CD4-positive, alpha-beta T cell (primary cell): Measurements from ENCODE around the gene IRX4. TPM values are rescaled to one million over a fixed set of nuclear protein-coding genes. Genes with fewer than 3 reads are reported as not detected.

Experiments used
- ATAC-seq: fragments of 200-7000 bp; cut with Tn5 transposase; one replicate; pipeline ENCODE4 v1.10.0; 2022; ENCODE audit warnings: mild to moderate bottlenecking; ENCODE audit not compliant: poor library complexity
- CTCF ChIA-PET: fragments of 350-600 bp; sonication (Branson Sonifier 250); formaldehyde crosslinking; loops from one replicate; lab custom pipeline; 2021; ENCODE audit warnings: antibody characterized with exemption, inconsistent platforms; lab: Charles Lee
- POLR2A ChIA-PET: fragments of 350-600 bp; sonication (Branson Sonifier 250); formaldehyde crosslinking; loops from one replicate; lab custom pipeline; 2021; ENCODE audit warnings: antibody characterized with exemption, inconsistent platforms; lab: Charles Lee
- DNase-seq, 14 experiments: peaks; one replicate each; pipeline ENCODE4 v3.0.0-alpha.2; 2013 to 2020; ENCODE audit warnings: mixed read lengths in 2 of 14
- H3K27ac ChIP-seq, 2 donors: one replicate each; pipeline versions ENCODE4 v1.5.1 to v1.7.0; 2013; ENCODE audit warnings: low read length in 2 of 2, low read depth in 1 of 2, mild to moderate bottlenecking in 1 of 2
- H3K27me3 ChIP-seq, 2 experiments: 1 replicate in 1 of 2; 2 replicates in 1 of 2; pipeline versions ENCODE4 v1.6.1 to v1.7.0; 2013; ENCODE audit warnings: low read length in 2 of 2, control low read depth in 1 of 2, mild to moderate bottlenecking in 1 of 2, moderate library complexity in 1 of 2; ENCODE audit not compliant: insufficient read depth in 2 of 2, control insufficient read depth in 1 of 2
- H3K36me3 ChIP-seq: one replicate; pipeline ENCODE4 v1.6.1; 2013; ENCODE audit warnings: low read length, control low read depth; ENCODE audit not compliant: insufficient read depth
- H3K4me1 ChIP-seq: one replicate; pipeline ENCODE4 v1.6.1; 2013; ENCODE audit warnings: low read length, control low read depth; ENCODE audit not compliant: insufficient read depth
- H3K4me3 ChIP-seq: one replicate; pipeline ENCODE4 v1.5.1; 2013; ENCODE audit warnings: mild to moderate bottlenecking, low read length, moderate library complexity
- H3K9me3 ChIP-seq, 2 experiments: 1 replicate in 1 of 2; 2 replicates in 1 of 2; pipeline versions ENCODE4 v1.6.1 to v1.7.0; 2013; ENCODE audit warnings: low read length in 2 of 2, mild to moderate bottlenecking in 2 of 2, control low read depth in 1 of 2, moderate library complexity in 1 of 2; ENCODE audit not compliant: control insufficient read depth in 1 of 2, insufficient read depth in 1 of 2
- H3K27ac Mint-ChIP-seq: one replicate; pipeline ENCODE4 v1.8.0; 2020; ENCODE audit warnings: mixed read lengths
- H3K27me3 Mint-ChIP-seq: one replicate; pipeline ENCODE4 v1.8.0; 2021; ENCODE audit warnings: mixed read lengths
- H3K36me3 Mint-ChIP-seq: one replicate; pipeline ENCODE4 v1.8.0; 2021; ENCODE audit warnings: low read depth, mixed read lengths
- H3K4me1 Mint-ChIP-seq: one replicate; pipeline ENCODE4 v1.8.0; 2021; ENCODE audit warnings: low read depth, mixed read lengths
- H3K4me3 Mint-ChIP-seq: one replicate; pipeline ENCODE4 v1.8.0; 2020; ENCODE audit warnings: mild to moderate bottlenecking, mixed read lengths
- H3K9me3 Mint-ChIP-seq: one replicate; pipeline ENCODE4 v1.8.0; 2020; ENCODE audit warnings: mixed read lengths
- CTCF ChIP-seq: fragments of 200-600 bp; IDR thresholded peaks from one replicate; pipeline ENCODE4 v1.8.0; 2022; ENCODE audit warnings: antibody characterized with exemption, mild to moderate bottlenecking
- intact Hi-C, 2 experiments: fragments of 100-400 bp; cut with DNase I in 1 of 2; cut with micrococcal nuclease in 1 of 2; formaldehyde crosslinking; loops; one replicate each; pipeline versions ENCODE4 v1.15.1 to v1.9.0; 2023 to 2025; cut with DNase I, micrococcal nuclease
- total RNA-seq, 174 experiments: library from RNA in 2 of 174; stranded (reverse) in 2 of 174; gene quantifications; one replicate each; pipeline ENCODE4 v1.2.3 and lab custom pipeline; 2021 to 2026

Gene IRX4
- total RNA-seq, 2 experiments from 2014 or later: not detected

GRCh38 chr5:1831257-1831656 is 51.5 kb downstream of the IRX4 start:
- intact Hi-C loops: no loop called here
- H3K4me1 Mint-ChIP-seq: no peaks in the 10 kb centered on the region
- ChIA-PET CTCF (no interaction called here), POLR2A (no interaction called here)
- ATAC-seq (no peak), DNase-seq (no peak)
- H3K4me3 Mint-ChIP-seq: no peak overlapping the region
- H3K36me3 ChIP-seq: no peaks in the 10 kb centered on the region
- H3K36me3 Mint-ChIP-seq: no peaks in the 10 kb centered on the region
- no peak for TF ChIP-seq CTCF
- peaks cover 15% of the 10 kb centered on the region for H3K27me3 Mint-ChIP-seq
- no peak overlapping the region for H3K4me3 ChIP-seq
- peaks cover 6% of the 10 kb centered on the region for H3K4me1 ChIP-seq
- H3K27ac ChIP-seq: no peak overlapping the region
- H3K9me3 Mint-ChIP-seq: no peaks in the 10 kb centered on the region
- no peak overlapping the region for H3K27ac Mint-ChIP-seq
- no peaks in the 10 kb centered on the region for H3K27me3 ChIP-seq
- H3K9me3 ChIP-seq: no peaks in the 10 kb centered on the region

- no peaks in the 10 kb centered on the region for H3K36me3 Mint-ChIP-seq
- POLR2A ChIA-PET: no interaction called here
- DNase-seq (no peak), ATAC-seq (no peak)
- no peak overlapping the region for H3K27ac Mint-ChIP-seq
- no peak for TF ChIP-seq CTCF
- no peaks in the 10 kb centered on the region for H3K9me3 ChIP-seq
- no peaks in the 10 kb centered on the region for H3K27me3 ChIP-seq
- no peak overlapping the region for H3K4me3 Mint-ChIP-seq
- H3K36me3 ChIP-seq: no peaks in the 10 kb centered on the region
- CTCF ChIA-PET: no interaction called here
- peaks cover 6% of the 10 kb centered on the region for H3K4me1 ChIP-seq
- intact Hi-C loops: no loop called here
- H3K27me3 Mint-ChIP-seq: peaks cover 9% of the 10 kb centered on the region
- H3K4me1 Mint-ChIP-seq: no peaks in the 10 kb centered on the region
- H3K9me3 Mint-ChIP-seq: no peaks in the 10 kb centered on the region
- no peak overlapping the region for H3K27ac ChIP-seq
- H3K4me3 ChIP-seq: no peak overlapping the region
These were observed 52.0 kb downstream of the IRX4 start for GRCh38 chr5:1830571-1831228.

GRCh38 chr5:1827886-1828397 is 54.8 kb downstream of the IRX4 start:
- POLR2A ChIA-PET: no interaction called here
- Mint-ChIP-seq H3K27me3 (no peaks in the 10 kb centered on the region), H3K4me3 (no peak overlapping the region), H3K27ac (no peak overlapping the region), H3K4me1 (no peaks in the 10 kb centered on the region), H3K36me3 (peaks cover 13% of the 10 kb centered on the region), H3K9me3 (no peaks in the 10 kb centered on the region)
- Histone ChIP-seq H3K9me3 (no peaks in the 10 kb centered on the region), H3K4me1 (peaks cover 6% of the 10 kb centered on the region), H3K27ac (no peak overlapping the region), H3K27me3 (no peaks in the 10 kb centered on the region), H3K4me3 (no peak overlapping the region), H3K36me3 (no peaks in the 10 kb centered on the region)
- peak; percentile 91 for ATAC-seq
- CTCF ChIA-PET: no interaction called here
- peak in 9 of 14 experiments; percentile 8 to 52 (median 24) for DNase-seq
- no peak for TF ChIP-seq CTCF
- intact Hi-C loops: no loop called here

Other genes starting within 250 kb of the IRX4 start
- gene MRPL36, start 83.1 kb downstream of the IRX4 start, total RNA-seq: 10 to 100 TPM; 14.3 to 18.2 TPM
- 10 to 100 TPM; 13.1 to 17.5 TPM for gene NDUFS6, start 81.5 kb downstream of the IRX4 start, total RNA-seq